SK-N-DZ (cell line): Measurements from ENCODE around the gene CDH8.

ENCODE experiments used
- DNase-seq: peaks from one replicate; pipeline ENCODE4 v3.0.0-alpha.2; 2015; ENCODE audit warnings: low spot score

CDH8 gene

DNA sequence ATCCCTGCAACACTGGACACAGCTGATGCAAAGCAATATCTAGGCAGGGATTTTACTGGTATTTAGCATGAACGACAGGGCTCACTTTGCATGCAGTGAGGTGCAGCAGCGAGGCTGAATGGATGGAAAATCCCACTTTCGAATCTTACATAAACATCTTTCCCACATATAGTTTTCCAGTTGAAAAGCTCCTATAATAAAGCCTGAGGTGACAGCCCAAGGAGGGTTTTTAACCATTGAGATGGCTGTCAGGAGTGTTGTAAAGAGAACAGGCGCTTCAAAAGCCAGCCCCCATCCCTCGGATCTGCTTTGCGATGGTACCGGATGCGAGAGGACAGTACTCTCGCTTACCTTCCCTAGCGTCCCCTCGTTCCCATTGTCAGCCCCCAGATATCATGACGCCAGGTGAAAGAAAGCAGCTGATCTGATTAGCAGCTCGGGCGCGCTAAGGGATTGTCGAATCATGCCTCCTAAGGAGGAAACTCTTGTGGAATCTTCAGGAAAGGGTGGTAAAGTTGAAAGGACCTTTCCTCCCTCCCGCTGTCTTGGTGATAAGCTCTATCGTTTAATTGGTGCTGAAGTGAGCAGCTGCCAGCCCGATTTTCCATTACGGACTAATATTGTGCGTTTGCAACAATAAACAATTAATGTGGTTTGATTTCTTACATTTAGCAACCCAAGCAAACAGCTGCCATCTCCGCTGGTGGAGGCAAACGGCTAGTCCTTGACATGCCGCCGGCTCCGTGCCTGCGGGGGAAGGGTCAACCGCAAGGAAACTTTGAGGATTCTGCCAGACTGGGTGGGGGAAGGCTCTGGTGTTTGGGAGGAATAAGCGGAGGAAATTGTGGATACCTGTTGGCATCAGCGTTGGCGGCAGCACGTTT, 1.8 kb downstream of the CDH8 start:
- DNase-seq, result no peak

DNA sequence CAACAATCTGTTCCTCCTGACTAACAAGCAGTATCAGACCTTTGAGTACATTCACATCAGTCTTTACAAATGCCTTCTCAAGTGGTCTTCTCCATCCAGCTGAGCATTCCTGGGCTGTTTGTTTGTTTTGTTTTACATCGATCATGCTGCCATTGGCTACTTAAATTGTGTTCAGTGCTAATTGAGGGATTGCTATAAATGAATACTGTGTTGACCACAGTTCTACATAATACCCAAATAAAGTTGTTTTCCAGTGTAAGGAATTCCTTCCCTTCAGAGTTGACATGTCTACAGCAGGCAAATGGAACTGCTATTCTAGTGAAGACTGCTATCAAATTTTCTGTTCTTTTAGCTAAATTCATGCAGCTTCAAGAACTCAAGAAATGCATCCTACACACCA, 3.2 kb downstream of the CDH8 start:
- no peak for DNase-seq

DNA sequence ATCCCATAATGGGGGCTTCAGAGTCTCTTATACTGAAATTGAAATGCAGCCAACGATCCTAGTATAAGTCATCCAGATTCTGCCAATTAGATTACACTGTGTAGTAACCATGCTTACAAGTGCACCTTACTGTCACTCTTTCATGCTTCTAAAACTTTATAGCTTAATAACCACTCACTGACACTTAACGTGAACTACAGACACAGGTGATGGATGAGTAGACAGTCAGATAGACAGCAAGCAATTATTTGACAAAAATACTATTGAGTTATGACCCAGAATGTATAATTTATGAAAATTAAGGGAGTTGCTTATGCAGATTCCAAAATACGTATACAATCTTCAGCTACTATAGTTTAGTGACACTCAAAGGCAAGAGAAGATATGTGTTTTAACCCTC, 6.3 kb downstream of the CDH8 start:
- no peak for DNase-seq

DNA sequence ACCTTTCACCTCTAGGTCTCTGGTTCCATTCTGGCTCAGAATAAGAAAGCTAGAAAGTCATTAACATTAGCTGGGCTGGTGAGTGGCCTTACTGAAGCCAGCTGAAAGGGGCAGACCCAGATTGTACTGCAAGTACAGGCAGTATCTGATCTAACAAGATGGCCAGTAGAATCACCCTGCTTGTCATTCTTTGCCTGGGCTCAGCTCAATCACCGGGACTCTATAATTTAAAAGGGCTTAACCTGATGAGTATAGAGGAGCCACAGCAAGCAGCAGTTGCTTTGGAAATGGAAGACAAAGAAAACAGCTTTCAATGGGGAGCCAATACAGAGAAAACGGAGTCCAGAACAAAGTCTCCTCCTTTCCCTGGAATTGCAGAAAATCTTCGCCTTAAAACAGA, 13.6 kb downstream of the CDH8 start:
- DNase-seq, result no peak

DNA sequence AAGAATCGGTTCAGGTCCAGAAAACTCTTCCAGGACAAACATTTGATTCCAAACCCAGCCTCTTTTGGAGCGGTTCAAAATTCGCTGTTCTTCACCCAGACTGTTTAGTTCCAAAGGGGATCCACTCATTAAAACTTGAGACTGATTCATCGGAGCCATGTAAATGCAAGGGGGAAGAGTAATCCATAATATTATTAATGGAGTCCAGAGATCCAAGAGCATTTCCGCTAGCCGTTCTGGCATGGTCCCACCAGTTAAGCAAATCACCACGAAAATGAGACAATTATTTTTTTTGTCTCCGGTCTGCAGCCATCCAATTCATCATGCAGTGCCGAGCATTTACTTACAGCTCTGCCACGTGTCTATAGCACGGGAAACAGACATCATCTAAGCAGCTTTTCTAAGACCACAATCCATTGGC, 15.1 kb downstream of the CDH8 start:
- DNase-seq, result no peak

DNA sequence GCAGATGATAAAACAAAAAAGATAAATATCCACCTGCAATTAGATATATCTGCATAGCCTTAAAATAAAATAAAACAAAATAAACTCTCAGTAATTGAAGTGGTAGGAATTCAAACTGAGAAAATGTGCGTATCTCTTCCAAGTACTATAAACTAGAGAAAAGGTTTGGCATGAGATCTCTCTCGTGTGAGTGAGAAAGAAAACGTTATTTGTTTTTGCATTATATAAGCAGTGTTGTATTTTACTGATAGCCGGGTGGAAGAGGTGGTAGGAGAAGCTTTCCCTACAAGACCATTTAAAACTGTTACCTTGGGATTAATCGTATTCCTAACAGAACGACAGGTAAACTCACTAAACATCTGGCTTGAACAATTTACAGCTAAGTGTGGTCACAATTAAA, 15.6 kb downstream of the CDH8 start:
- no peak for DNase-seq

DNA sequence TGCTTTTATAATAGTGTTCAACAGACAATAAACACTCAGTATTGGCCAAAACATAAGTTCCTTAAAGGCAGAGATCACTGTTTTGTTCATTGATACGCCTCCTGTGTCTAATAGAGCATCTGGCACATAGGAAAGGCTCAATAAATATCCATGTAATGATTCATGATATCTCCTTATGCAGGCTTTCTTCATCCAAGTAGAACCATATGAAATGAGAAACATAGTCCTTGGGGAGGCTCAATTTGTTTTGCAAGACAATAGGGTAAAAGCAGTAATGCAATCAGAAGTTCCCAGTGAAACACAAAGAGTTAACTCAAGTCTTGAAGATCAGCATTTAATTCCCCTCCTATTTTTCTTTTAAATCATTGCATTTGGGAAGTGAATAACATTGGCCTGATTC, 16.4 kb downstream of the CDH8 start:
- DNase-seq, result no peak

DNA sequence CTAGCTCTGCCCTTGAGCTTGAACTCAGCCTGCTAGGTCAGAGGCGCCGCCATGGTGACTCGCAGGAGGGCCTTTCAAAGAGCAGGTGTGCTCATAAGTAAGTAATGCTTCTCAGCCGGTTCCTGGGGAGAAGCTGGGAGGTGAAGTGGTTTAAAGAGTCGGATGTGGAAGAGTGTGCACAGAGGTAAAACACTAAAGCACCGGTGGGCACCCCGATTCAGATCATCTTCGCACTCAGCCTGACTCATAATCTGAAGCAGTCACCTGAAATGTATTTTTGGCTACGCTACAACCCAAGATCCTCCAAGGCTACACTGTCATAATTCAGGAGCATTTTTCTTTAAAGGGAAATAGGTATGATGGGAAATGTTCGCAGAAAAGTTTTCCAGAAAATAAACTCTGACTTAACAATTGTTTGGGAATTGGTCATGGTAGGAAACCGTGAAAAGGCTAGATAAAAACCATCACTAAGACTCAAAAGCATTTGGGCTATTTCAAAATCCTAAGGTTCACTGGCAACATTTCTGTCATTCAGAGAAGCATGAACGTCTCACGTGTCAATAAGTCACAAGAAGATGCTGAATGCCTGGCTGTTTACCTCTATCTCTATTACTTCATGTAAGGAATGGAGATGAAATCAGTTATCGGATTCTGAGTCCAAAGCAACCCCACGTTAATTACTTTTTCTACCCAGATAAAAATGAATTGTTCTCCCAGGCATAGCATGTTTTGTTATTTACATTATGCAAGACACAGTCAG, 17.8 kb downstream of the CDH8 start:
- no peak for DNase-seq

DNA sequence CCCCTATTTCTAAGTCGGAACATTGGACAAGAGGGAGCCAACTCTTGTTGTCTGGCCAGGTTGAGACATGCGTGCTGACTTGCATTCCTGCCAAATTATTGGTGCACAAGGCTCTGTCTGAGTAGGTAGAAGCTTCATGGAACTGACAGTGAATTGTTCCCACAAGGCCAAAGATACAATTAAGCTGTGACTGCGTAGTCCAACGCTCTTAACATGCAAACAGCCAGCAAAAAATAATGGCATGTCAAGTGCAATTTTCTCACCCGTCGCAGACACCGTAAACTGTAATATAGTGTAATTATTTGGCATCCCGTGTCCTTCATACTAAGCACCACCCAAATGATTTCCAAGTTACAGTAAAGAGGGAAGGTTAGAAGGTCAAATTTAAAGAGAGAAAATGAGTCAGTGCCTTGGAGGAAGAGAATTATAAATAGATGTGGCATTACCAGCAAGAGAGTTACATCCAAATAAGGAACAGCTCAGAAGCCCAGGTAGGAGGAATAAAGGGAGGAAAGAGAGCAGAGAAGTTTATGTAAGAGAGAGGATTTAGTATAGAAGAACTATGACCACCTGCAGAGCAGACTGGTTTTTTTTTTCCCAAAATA, 21.8 kb downstream of the CDH8 start:
- no peak for DNase-seq

DNA sequence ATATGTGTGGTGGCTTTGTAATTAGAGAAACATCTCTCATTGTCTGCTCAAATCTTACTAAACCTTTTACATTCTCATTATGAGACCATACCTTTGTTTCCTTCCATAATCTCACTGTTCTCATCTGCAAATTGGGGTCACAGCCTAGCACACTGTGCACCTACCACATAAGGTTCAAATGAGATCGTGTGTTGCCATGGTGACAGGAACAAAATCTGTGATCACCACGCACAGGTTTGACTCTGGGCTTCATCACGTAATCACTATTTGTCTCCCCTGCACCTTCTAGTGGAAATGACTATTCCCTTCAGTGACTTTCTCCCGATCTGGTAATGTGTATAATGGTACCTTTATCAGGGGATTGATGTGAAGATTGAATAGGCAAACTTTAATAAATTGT, 26.1 kb downstream of the CDH8 start:
- no peak for DNase-seq

DNA sequence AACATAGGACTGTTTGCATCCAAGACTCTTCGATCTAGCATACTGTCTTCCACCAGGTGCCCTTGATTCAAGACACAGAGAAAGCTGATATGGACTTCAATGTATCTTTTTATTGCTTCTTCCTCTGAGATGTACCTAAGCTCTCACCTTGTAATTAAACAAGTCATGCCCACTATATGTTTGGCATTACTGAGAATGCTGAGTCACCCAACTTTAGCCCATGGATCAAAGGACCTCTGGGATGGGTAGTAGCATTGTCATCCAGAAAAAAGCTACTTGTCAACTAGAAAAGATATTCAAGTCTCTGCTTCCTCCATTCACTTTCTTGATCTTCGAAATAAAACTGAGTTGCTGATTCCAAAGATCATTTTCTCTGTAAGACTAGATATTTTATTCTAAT, 37.8 kb downstream of the CDH8 start:
- no peak for DNase-seq

DNA sequence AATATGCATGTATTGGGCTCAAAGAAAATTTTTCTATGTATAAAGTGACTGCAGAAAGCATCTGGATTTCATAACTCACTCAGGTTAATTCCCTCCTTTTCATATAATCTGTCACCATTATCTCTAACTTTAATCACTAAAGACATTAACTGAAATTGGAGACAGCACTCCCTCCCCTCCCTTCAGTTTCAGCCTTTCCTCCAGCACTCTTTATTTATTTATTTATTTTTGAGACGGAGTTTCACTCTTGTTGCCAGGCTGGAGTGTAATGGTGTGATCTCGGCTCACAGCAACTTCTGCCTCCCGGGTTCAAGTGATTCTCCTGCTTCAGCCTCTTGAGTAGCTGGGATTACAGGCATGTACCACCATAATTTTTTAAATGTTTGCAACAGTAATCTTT, 43.1 kb downstream of the CDH8 start:
- peak; percentile 80 for DNase-seq

DNA sequence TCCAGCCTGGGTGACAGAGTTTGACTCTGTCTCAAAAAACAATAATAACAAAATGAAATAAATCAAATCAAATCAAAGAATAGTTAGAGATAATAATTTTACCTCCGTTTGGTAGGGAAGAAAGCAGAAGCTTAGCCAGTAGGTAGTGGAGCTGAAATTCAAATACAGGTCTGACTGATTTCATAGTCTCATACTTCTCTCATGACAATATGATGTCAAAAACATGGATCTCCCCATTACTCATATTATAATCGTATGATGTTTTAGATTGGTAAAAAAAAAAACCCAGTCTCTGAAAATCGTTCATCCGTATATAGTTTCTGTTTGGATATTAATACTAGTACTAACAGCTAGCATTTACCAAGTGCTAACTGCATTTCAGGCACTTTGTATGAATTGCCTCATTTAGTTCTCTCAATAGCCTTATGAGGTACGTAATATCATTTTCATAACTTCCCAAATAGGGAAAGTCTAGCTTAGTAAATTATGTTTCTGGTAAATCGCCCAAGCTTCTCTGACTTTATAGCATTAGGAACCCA, 48.7 kb downstream of the CDH8 start:
- no peak for DNase-seq

DNA sequence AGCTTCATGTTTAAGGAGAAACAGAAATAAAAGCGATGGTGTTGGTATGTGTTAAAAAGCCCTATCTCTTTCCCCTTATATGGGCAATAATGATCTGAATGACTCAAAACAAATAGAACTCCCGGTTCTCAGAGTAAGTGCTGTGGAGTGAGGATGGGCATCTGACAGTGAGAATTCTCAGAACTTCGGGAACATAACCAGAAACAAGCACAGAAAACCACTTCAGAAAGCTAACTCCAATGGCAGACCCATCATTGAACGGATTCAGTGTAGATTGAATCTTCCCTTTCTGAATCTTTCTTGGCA, 67.2 kb downstream of the CDH8 start:
- no peak for DNase-seq

DNA sequence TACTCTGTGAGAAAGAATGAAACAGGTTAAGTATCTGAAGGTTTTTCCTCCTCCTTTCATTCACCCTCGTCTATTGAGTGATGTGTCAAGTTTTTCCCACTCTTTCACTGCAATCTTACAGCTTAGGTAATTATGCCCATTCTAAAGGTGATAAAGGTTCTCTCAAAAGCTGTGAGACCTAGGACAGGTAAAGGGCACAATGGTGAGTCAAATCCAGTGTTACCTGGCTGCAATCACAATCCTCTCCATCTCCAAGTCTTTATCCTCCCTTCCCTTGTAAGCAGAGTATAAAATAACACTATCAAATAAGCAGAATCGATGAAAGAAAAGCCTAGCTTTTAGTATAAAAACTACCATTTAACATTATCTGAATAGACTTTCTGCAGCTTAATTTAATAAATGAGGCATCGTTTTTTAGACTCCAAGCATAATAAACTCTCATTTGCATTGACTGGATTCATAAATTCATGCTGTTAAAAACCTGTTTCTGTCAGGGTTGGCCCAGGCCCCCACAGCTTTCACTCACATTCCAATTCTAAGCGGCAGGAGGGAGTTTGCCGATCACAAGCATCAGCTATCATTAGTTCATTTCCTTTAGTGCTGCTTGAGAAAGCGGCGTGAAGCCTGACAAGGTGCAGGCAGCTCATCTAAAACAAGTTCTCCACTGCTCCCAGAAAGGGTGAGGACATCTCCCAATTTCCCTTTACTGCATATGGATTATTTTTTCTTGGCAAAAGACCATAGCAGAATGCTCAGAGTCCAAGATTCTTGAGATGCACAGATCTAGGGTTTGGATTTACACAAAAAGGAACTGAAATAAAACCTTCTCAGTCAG, 67.8 kb downstream of the CDH8 start:
- DNase-seq, result no peak

DNA sequence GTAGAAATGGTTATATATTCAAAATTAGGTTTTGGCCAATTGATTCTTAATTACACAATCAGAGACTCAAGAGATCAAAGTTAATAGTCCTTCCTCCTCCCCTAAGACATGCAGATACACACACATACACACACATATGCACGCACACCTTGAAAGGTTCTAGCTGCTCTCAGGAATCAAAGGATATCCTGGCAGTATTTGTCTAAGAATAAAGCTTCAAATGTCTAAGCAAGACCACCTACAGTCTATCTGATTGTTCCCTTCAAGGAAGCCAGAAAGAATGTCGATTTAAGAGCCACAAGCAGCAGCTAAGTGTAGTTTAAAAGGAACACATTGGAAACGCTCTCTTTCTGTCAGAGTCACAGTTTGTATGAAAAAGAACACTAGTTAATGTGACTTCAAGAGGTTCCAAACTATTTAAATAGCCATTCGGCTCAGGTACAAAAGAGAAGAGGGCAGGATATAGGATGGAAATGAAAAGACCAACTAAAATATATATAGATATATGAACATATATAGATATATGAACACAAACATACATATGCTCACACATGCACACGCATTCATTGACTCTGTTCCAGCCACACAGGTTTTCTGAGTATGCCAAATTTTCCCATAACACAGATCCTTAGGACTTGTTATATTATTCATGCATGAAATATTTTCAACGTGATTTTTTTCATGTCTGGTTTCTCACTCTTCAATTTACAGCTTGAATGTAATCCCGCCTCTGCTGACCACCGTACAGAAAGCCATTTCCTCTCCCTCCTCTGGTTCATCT, 79.0 kb downstream of the CDH8 start:
- DNase-seq, result no peak

DNA sequence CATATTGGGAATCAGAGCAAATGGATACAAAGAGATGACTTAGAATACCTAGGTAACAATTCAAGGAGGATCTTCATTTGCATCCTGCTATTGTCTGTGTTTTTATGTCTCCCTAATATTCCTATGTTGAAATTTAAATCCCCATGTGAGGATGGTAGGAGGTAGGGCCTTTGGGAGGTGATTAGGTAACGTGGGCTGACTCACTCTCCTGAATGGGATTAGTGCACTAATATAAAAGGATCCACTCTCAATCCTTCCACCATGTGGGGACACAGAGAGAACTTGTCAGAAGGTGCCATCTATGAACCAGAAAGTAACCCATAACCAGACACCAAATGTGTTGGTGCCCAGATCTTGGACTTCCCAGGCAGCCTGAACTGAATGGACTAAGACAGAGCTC, 83.4 kb downstream of the CDH8 start:
- DNase-seq, result no peak

DNA sequence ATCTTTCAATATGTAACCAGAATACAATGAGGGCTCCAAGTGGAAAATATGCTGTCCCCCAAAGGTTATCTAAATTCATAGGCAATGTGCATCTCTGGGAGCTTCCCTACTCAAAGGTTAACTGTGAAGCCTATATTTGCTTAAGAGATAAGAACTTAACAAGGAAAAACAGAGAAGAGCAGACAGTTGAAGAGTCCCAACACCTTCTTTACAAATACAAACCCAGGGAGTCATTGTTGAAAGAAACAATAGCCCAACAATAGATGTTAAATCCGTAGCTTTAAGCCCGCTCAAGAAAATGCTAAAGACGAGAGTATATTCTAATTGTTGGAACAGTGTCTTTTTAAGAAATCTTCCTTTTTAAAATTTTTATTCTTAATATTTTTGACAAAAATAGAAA, 87.8 kb downstream of the CDH8 start:
- DNase-seq, result no peak

DNA sequence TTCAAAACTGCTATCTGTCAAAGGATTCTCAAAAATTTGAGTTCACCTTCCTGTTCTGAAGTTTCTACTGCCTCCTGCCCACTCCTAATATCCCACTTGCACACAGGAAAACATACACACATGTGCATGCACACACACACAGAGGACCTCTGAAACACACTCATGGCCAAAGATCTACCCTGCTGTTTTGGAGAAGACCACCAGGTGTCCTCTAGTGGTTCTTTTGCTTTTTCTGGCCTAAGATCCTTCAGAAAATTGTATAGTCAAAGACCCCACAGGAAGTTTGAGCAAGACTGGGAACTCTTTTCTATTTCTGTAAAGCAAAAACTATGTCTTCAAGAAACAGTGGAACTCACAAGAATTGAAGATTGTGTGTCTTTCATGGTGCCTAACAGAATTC, 90.2 kb downstream of the CDH8 start:
- no peak for DNase-seq

DNA sequence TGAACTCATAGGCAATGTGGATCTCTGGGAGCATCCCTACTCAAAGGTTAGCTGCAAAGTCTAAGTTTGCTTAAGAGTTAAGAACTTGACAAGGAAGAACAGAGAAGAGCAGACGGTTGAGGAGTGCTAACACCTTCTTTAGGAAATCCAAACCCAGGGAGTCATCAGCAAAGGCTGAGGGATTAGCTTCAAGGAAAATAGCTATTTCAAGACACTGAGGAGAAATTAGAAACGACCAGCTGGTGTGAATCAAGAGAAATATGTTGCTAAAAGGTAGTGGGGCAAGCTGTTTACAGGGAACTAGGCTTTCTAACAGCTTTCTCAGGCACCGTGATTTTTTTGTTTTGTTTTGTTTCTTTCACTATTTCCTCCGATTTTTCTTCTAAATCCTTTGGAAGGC, 90.7 kb downstream of the CDH8 start:
- DNase-seq, result no peak

DNA sequence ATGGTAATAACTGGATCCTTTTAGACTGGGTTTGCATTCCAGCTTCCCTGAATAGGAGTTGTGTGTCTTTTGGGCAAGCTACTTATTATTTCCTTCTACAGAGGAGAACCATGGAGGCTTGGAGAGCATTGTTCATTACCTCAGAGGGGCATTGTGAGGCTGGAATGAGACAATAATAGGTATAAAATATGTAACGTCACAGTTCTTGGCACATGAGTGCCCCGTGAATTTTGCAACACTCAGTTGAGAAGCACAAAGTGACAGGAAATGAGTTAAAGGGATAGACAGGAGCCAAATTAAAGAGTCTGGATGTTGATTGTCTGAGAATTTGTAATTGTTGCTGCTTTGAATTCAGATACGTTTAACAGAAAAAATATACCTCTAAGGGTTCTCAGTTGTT, 92.2 kb downstream of the CDH8 start:
- DNase-seq, result no peak
